HG02623 (cell line): Measurements from ENCODE around the gene SPHK1.

Source experiments
- ATAC-seq: cut with Tn5 transposase; IDR thresholded peaks from one replicate; pipeline ENCODE4 v1.9.1; 2021; ENCODE audit warnings: moderate library complexity; ENCODE audit not compliant: unreplicated experiment

Gene SPHK1

GRCh38 chr17:76431509-76431908, 47.1 kb downstream of the SPHK1 start:
- no peak for ATAC-seq

- no peak for ATAC-seq
Observed at GRCh38 chr17:76432004-76432403, 47.6 kb downstream of the SPHK1 start.

DNA sequence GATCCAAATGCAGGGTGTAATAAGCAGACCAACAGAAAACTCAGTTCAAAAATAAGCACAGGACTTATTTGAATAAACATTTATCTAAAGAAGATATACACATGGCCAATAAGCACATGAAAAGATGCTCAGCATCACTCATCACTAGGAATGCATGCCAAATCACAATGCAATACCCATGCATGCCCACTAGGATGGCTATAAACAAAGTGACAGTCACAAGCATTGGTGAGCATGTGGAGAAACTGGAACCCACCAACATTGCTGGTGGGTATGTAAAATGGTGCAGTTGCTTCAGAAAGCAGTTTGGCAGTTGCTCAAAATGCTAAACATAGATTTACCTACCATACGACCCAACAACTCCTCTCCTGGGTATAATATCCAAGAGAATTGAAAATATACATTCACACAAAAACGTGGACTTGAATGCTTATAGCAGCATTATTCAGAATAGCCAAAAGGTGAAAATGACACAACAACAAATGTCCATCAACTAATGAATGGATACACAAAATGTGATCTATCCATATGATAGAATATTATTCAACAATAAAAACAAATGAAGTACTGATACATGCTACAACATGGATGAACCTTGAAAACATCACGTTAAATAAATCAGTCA, 48.4 kb downstream of the SPHK1 start:
- ATAC-seq = no peak

DNA sequence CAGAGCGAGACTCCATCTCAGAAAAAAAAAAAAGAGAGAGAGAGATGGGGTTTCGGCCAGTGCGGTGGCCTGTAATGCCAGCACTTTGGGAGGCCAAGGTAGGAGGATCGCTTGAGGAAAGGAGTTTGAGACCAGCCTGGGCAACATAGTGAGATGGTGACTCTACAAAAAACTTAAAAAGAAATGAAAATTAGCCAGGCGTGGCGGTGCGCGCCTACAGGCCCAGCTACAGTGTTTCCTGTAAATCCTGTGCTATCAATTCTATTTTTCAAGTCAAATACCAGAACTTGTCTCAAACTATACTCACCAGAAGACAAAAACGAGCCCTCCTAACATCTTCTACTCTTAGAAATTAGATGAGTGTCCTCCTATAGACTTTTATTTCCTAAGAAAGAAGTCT, 49.3 kb downstream of the SPHK1 start:
- no peak for ATAC-seq

DNA sequence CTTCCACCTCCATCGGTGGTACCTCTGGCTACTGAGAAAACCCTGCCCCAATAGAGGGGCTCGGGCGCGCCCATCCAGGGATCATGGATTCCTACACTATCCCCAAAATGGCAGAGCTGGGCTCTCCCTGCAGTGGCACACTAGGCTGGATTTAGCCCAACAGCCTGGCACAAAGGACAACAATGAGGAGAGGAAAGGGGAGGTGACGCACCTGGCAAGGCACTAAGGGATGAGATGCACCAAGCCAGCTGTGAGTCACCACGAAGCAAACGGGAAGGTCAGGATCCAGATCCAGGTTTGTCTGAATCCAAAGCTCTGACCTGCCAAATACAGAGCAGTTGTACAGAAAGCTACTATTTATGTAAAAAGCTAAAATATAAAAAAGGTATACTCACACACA, 50.5 kb downstream of the SPHK1 start:
- ATAC-seq = no peak

GRCh38 chr17:76435751-76436150, 51.3 kb downstream of the SPHK1 start:
- no peak for ATAC-seq
